ENCODE data around the gene DHRS12.

The DHRS12 gene

GRCh38 chr13:51723529-51723928 lies 80.4 kb downstream of the DHRS12 start:
- Histone ChIP-seq H3K4me2 (ENCODE audit: low read length) (no peak overlapping the region), H3K18ac (ENCODE audit: low read length) (no peak overlapping the region), H2AFZ (ENCODE audit: insufficient read depth, low read length, poor library complexity) (no peak overlapping the region), H3K23ac (ENCODE audit: low read length) (no peak overlapping the region), H4K91ac (ENCODE audit: low read depth, low read length) (no peak overlapping the region), H4K12ac (ENCODE audit: low read depth, low read length) (no peak overlapping the region), H3K9ac (ENCODE audit: low read length) (no peak overlapping the region), H4K8ac (ENCODE audit: low read depth, low read length) (no peak overlapping the region), H2BK5ac (ENCODE audit: low read depth, low read length, poor library complexity) (no peak overlapping the region), H3K4me1 (ENCODE audit: control insufficient read depth in 1 of 2, insufficient read depth in 2 of 2, low read length in 2 of 2) (peaks cover 0 to 5% of the 10 kb centered on the region in 2 experiments), H2BK120ac (ENCODE audit: insufficient read depth, low read length, poor library complexity) (no peak overlapping the region), H2BK12ac (ENCODE audit: low read length) (no peak overlapping the region), H3K9me3 (ENCODE audit: insufficient read depth, low read depth, low read length) (no peaks in the 10 kb centered on the region), H2AK5ac (ENCODE audit: low read length) (no peak overlapping the region), H3K36me3 (ENCODE audit: control insufficient read depth in 1 of 2, insufficient read depth in 2 of 2, low read length in 2 of 2) (peaks cover 0 to 4% of the 10 kb centered on the region in 2 experiments), H3K4me3 (ENCODE audit: low read depth, low read length) (no peak overlapping the region), H3K79me2 (ENCODE audit: control insufficient read depth, insufficient read depth, low read length, poor library complexity) (no peaks in the 10 kb centered on the region), H3K14ac (ENCODE audit: low read length) (no peak overlapping the region), H3K4ac (ENCODE audit: low read depth, low read length) (no peak overlapping the region), H3K79me1 (ENCODE audit: low read length) (no peaks in the 10 kb centered on the region), H3K27me3 (ENCODE audit: insufficient read depth, low read length) (no peaks in the 10 kb centered on the region), H3K27ac (ENCODE audit: low read depth, low read length) (no peak overlapping the region)
- WGBS (ENCODE audit: extremely low coverage, insufficient coverage, insufficient read length): no CpG with 5 or more reads among the region's 6 CpGs
- DNase-seq: no peak

GRCh38 chr13:51721496-51721895 lies 82.5 kb downstream of the DHRS12 start:
- no peak overlapping the region for H3K14ac ChIP-seq (ENCODE audit: low read length)
- H3K18ac ChIP-seq (ENCODE audit: low read length): no peak overlapping the region
- H4K12ac ChIP-seq (ENCODE audit: low read depth, low read length): no peak overlapping the region
- H2BK120ac ChIP-seq (ENCODE audit: insufficient read depth, low read length, poor library complexity): no peak overlapping the region
- no peak overlapping the region for H2AK5ac ChIP-seq (ENCODE audit: low read length)
- no peaks in the 10 kb centered on the region for H3K27me3 ChIP-seq (ENCODE audit: insufficient read depth, low read length)
- no peak overlapping the region for H4K8ac ChIP-seq (ENCODE audit: low read depth, low read length)
- no peaks in the 10 kb centered on the region for H3K36me3 ChIP-seq (ENCODE audit: control insufficient read depth in 1 of 2, insufficient read depth in 2 of 2, low read length in 2 of 2)
- H4K91ac ChIP-seq (ENCODE audit: low read depth, low read length): no peak overlapping the region
- no peaks in the 10 kb centered on the region for H3K79me2 ChIP-seq (ENCODE audit: control insufficient read depth, insufficient read depth, low read length, poor library complexity)
- no peak overlapping the region for H3K4me3 ChIP-seq (ENCODE audit: low read depth, low read length)
- no peak overlapping the region for H2BK5ac ChIP-seq (ENCODE audit: low read depth, low read length, poor library complexity)
- H3K9me3 ChIP-seq (ENCODE audit: insufficient read depth, low read depth, low read length): no peaks in the 10 kb centered on the region
- H2AFZ ChIP-seq (ENCODE audit: insufficient read depth, low read length, poor library complexity): no peak overlapping the region
- no peak overlapping the region for H3K27ac ChIP-seq (ENCODE audit: low read depth, low read length)
- H3K4ac ChIP-seq (ENCODE audit: low read depth, low read length): no peak overlapping the region
- H3K79me1 ChIP-seq (ENCODE audit: low read length): no peaks in the 10 kb centered on the region
- no peak overlapping the region for H3K9ac ChIP-seq (ENCODE audit: low read length)
- no peak overlapping the region for H3K23ac ChIP-seq (ENCODE audit: low read length)
- H3K4me1 ChIP-seq (ENCODE audit: control insufficient read depth in 1 of 2, insufficient read depth in 2 of 2, low read length in 2 of 2): peaks cover 0 to 3% of the 10 kb centered on the region in 2 experiments
- no CpG with 5 or more reads among the region's 3 CpGs for WGBS (ENCODE audit: extremely low coverage, insufficient coverage, insufficient read length)
- DNase-seq: no peak
- H2BK12ac ChIP-seq (ENCODE audit: low read length): no peak overlapping the region
- H3K4me2 ChIP-seq (ENCODE audit: low read length): no peak overlapping the region

- H3K9me3 ChIP-seq (ENCODE audit: insufficient read depth, low read depth, low read length): no peaks in the 10 kb centered on the region
- no peak overlapping the region for H2BK12ac ChIP-seq (ENCODE audit: low read length)
- H2BK5ac ChIP-seq (ENCODE audit: low read depth, low read length, poor library complexity): no peak overlapping the region
- H3K79me2 ChIP-seq (ENCODE audit: control insufficient read depth, insufficient read depth, low read length, poor library complexity): no peaks in the 10 kb centered on the region
- H3K18ac ChIP-seq (ENCODE audit: low read length): no peak overlapping the region
- no peak overlapping the region for H4K8ac ChIP-seq (ENCODE audit: low read depth, low read length)
- H3K23ac ChIP-seq (ENCODE audit: low read length): no peak overlapping the region
- WGBS (ENCODE audit: extremely low coverage, insufficient coverage, insufficient read length): no CpG with 5 or more reads among the region's 1 CpG
- no peak overlapping the region for H2BK120ac ChIP-seq (ENCODE audit: insufficient read depth, low read length, poor library complexity)
- DNase-seq: no peak
- no peak overlapping the region for H3K4me2 ChIP-seq (ENCODE audit: low read length)
- no peak overlapping the region for H3K4me3 ChIP-seq (ENCODE audit: low read depth, low read length)
- H3K4ac ChIP-seq (ENCODE audit: low read depth, low read length): no peak overlapping the region
- H2AFZ ChIP-seq (ENCODE audit: insufficient read depth, low read length, poor library complexity): no peak overlapping the region
- peaks cover 0 to 3% of the 10 kb centered on the region in 2 experiments for H3K4me1 ChIP-seq (ENCODE audit: control insufficient read depth in 1 of 2, insufficient read depth in 2 of 2, low read length in 2 of 2)
- no peak overlapping the region for H2AK5ac ChIP-seq (ENCODE audit: low read length)
- H3K9ac ChIP-seq (ENCODE audit: low read length): no peak overlapping the region
- H3K36me3 ChIP-seq (ENCODE audit: control insufficient read depth in 1 of 2, insufficient read depth in 2 of 2, low read length in 2 of 2): no peaks in the 10 kb centered on the region
- peaks cover under 1% of the 10 kb centered on the region for H3K79me1 ChIP-seq (ENCODE audit: low read length)
- H3K14ac ChIP-seq (ENCODE audit: low read length): no peak overlapping the region
- no peak overlapping the region for H4K12ac ChIP-seq (ENCODE audit: low read depth, low read length)
- no peak overlapping the region for H4K91ac ChIP-seq (ENCODE audit: low read depth, low read length)
- no peaks in the 10 kb centered on the region for H3K27me3 ChIP-seq (ENCODE audit: insufficient read depth, low read length)
- no peak overlapping the region for H3K27ac ChIP-seq (ENCODE audit: low read depth, low read length)
Observed at GRCh38 chr13:51719394-51719793, 84.6 kb downstream of the DHRS12 start.
